NOMO-1 treated with DMSO at 0.1 percent for 48 hours (cell line): ENCODE measurements around the gene PLPP1.
"Not testable (repeated sequence)": the region's sequence is repeated elsewhere in the genome, so short reads cannot be mapped to it uniquely, and the experiment has no call there.

Source experiments
- DNase-seq: peaks from one replicate; lab custom pipeline; 2025; ENCODE audit not compliant: unreplicated experiment; lab: John Stamatoyannopoulos, UW

The PLPP1 gene

DNA sequence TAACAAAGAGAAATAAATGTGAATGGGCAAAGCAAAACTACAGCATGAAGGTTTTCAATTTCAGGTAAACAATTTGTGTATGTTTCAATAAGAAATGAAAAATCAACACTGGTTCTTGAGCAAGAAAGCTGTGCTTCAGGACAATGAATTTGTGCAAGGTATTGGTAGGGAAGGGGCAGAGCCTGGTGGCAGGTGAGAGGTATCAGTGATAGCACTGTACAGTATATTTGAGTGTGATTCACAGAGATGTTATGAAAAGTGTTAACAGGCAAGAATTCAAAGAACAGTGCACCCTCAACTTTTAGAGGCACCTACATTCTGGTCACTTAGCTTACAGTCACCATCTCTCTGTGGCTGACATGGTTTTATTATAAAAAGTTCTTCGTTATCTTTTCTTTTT is 25.7 kb downstream of the PLPP1 start:
- no peak for DNase-seq

GRCh38 chr5:55507574-55507973 is 27.2 kb downstream of the PLPP1 start:
- no peak for DNase-seq

- not testable (repeated sequence) for DNase-seq
Measured at GRCh38 chr5:55505711-55506110, 29.1 kb downstream of the PLPP1 start.

DNA sequence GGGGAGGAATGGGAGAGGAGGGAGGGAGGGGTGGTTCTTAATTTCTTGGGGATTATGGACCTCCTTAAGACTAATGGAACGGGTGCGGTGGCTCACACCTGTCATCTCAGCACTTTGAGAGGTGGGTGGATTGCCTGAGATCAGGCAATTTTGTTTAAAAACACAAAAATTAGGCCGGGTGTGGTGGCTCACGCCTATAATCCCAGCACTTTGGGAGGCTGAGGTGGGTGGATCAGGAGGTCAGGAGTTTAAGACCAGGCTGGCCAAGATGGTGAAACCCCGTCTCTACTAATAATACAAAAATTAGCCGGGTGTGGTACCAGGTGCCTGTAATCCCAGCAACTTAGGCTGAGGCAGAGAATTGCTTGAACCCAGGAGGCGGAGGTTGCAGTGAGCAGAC is 30.8 kb downstream of the PLPP1 start:
- DNase-seq, result not testable (repeated sequence)

DNA sequence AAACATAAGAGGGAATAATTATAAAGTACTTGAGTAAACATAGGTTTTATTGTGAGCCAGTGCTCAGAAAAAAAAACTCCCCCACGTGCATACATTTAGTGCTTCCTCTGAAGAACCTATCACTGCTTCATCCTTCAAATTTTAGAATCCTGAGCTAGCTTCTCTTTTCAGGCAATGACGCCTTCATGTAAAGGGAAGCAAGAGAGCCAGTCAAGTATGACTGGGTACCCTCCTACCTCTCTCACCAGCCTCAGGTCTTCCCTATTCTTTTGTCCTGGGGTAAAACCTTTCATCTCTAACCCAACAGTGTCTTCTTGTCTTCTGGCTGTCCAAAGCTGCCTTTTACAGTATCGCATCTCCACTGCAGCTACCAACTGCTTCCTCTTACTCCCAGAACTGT is 32.0 kb downstream of the PLPP1 start:
- no peak for DNase-seq

GRCh38 chr5:55498457-55498856 is 36.3 kb downstream of the PLPP1 start:
- DNase-seq, result no peak

DNA sequence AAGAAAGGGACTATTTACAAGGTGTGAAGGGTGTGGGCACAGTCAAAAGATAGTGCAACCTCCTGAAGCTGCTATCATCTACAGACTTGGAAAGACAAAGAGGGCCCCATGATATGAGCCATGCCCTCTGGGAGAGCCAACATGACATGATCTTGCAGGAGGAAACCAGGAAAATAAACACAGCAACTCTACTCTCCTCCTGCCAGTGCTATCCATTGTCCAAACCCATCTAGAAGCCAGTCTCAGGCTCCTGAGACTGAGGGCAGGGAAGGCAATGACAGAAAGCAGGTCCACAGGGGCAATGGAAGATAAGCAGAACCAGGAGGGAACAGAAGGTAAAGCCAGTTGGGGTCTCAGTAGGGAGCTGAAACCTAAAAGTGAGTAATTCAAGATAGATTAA is 37.1 kb downstream of the PLPP1 start:
- no peak for DNase-seq

DNA sequence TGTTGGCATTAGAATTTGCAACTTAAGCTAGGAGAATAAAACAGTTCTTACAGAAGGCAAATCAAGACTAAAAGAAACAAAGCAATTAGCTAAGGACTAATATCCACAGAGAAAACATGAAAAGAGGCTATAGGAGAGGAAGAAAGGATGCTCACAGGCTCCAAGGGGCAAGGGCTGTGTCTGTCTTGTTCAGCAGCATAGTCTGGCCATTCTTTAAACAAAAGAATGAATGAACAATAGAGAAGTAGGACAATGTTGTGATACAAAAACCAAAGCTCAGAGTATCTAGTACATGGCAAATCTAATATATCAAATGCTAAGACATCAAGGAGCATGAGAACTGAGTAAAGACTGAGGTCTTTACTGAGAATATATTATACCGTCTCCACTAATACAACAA is 39.5 kb downstream of the PLPP1 start:
- no peak for DNase-seq

- no peak for DNase-seq
Measured at GRCh38 chr5:55492449-55492848, 42.3 kb downstream of the PLPP1 start.

DNA sequence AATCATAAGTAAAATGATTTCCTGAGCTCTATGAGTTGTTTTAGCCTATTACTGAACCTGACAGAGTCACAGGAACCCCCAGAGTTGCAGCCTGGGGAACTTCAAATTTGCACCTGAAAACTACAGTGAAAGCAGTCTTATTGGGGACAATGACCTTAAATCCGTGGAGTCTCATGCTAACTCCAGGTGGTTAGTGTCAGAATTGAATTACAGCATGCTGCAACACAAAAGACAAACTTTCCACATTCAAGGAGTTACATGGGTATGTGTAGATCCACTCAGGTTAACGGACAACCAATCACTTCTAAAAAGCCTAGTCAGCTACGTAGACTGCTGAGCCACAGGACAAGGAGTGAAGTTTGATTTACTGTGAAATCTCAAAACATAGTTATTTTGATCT is 49.7 kb downstream of the PLPP1 start:
- no peak for DNase-seq

DNA sequence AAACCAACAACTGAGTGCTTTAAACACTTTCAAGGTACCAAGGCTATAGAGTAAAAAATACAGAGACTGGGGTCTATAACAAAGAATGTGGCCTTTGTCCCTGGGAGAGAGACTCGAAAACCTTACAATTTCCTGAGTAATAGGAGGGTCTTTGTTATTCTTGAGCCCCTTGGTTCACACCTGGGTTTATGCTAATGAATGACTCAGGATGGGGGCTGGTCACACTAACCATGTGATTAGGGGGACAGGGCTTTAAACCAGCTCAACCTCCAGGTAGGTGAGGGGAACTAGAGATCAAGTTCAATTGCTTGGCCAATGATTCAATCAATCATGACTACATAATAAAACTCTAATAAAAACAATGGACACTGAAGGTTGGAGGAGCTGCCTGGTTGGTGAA is 50.2 kb downstream of the PLPP1 start:
- DNase-seq, result no peak

GRCh38 chr5:55483885-55484284 is 50.9 kb downstream of the PLPP1 start:
- no peak for DNase-seq

DNA sequence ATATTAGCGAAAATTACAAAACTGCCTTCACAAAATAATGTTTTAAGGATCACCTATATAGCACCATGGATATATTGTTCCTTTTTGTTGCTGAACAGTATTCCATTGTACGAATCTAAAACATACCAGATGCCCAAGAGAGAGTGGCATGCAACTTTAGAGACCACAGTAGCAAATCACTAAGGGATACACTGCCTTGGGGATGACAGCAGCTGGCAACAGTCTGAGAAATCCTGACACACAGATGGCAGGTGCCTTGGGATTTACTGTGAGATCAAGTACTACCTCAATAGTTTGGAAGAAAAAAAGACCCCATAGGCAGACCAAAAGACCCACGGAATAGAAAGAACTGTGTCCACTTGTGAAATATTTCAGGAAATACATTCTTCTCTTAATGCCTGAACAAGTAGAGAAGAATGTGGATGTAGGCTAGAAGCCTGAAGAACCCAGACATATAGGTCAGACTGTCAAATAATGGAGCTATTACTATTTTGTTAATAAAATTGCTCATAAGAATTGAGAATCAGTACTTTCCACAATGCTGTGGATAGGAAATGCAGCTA is 53.4 kb downstream of the PLPP1 start:
- no peak for DNase-seq

DNA sequence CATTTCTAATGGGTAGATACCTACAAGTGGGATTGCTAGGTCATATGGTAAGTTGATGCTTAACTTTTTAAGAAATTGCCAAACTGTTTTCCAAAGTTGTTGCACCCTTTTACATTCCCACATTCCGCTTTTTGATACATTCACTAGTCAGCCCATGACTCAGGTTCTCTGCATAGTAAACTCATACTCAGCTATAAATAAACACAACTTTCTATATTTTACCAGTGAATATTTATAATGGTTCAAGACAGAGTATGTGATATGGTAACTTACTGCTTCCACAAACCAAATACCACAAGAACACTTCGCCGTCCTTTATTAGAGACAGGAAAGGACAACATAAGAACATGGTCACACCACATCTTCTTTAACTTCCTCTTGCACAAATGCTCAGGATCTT is 54.0 kb downstream of the PLPP1 start:
- peak; percentile 29 for DNase-seq

GRCh38 chr5:55472642-55473041 is 62.1 kb downstream of the PLPP1 start:
- no peak for DNase-seq

- no peak for DNase-seq
Measured at GRCh38 chr5:55471468-55471867, 63.3 kb downstream of the PLPP1 start.

DNA sequence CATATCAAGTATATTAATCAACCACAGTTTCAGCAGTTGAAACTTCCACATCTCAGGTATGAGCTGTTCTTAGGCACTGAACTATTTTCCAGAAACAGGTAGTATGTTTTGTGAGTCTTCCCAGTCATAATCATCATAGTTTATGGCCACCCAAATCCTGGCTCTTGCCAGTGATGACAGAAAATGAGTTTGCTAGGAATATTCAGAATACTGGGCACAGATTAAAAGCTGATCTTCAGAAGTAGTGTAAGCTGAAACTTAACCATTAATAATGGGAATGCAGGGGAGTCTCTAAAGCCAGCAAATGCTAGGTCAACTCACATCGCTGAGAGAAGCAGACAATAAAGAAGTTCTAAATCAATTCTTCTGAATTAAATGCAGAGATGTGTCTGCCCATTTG is 64.5 kb downstream of the PLPP1 start:
- DNase-seq, result no peak

DNA sequence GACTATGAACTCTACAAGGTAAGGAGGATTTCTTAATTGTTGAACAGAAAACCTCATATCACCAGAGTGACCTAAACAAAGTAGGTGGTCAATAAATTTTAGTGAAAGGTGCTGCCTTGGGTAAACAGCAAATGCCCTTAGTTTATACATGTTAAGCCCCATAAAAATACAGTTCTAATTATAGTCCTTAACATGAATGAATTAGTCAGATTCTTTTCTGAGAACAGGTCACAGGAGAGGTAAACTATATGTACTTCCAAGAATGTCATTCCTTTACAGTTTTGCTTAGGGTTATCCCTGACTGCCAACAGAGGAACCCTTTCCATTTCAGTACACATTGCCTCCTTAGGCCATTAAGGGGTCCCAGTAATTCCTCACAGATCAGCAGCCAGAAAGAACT is 64.9 kb downstream of the PLPP1 start:
- DNase-seq, result no peak

DNA sequence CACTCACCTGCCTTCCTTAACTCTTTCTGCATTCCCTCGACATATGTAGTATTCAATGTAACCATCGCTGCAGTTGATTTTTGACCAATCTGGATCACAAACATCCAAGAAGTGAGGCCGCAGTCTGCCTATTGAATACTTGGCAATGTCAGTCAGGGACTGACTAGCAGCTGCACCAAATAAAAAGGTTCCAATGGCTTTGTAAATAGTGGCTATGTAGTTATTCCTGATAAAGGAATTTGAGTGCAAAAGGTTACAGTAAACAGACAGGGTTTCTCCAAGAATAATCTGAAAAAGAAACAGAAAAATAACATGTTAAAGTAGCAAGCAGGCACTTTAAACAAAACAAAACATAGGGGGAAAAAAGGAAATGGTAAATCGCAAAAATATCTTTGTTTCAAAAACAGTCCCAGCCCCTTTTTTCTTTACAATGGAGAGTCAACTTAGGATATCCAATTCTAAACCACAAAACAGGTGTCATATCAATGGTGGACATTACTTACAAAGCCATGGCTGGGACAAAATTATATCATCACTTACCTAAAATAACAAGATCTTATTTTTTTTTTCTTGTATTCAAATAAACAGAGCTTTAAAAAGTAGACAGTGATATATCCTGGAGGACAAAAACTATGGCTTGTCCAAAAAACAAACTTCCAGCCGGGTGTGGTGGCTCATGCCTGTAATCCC is 66.8 kb downstream of the PLPP1 start:
- DNase-seq, result no peak

DNA sequence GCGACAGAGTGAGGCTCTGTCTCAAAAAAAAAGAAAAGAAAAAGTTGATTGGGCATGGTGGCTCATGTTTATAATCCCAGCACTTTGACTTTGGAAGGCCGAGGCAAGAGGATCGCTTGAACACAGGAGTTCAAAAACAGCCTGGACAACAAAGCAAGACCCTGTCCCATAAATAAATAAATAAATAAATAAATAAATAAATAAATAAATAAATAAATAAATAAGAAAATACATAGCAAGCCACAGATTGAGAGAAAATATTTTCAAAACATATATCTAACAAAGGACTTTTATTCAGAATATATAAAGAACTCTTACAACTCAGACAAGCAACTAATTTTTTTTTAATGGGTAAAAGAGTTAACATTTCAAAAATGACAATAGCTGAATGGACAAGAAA is 71.2 kb downstream of the PLPP1 start:
- no peak for DNase-seq

DNA sequence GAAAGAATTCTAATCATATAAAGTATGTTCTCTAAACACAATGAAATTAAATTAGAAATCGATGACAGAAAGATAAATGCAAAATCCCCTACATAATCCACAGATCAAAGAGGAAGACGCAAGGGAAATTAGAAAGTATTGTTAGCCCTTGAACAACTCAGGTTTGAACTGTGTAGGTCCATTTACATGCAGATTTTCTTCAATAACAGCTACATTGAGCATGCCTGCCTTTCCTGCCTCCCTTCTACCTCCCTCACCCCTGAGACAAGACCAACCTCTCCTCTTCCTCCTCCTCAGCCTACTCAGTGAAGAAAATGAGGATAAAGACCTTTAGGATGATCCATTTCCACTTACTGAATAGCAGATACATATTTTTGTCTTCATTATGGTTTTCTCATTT is 75.2 kb downstream of the PLPP1 start:
- no peak for DNase-seq

- no peak for DNase-seq
Measured at GRCh38 chr5:55456216-55456895, 78.4 kb downstream of the PLPP1 start.

GRCh38 chr5:55454282-55454681 is 80.5 kb downstream of the PLPP1 start:
- DNase-seq, result no peak
